Pulmonary artery endothelial cell (primary cell): ENCODE measurements around the gene TCF4. TPM values are rescaled to one million over a fixed set of nuclear protein-coding genes. Genes with fewer than 3 reads are reported as not detected.

Source experiments
- DNase-seq: peaks from one replicate; pipeline ENCODE4 v3.0.0-alpha.2; 2011; ENCODE audit warnings: low read depth, low spot score
- total RNA-seq: library from RNA; depleted of rRNA; stranded (reverse); fragments of >200 nt; gene quantifications from 2 replicates; pipeline ENCODE4 v1.2.3, GENCODE V29; 2014

The TCF4 gene
- total RNA-seq, 1 donor from 2014 or later = 339 TPM

- DNase-seq = no peak
These were observed 322.0 kb downstream of the TCF4 start for GRCh38 chr18:55265984-55266383.

DNA sequence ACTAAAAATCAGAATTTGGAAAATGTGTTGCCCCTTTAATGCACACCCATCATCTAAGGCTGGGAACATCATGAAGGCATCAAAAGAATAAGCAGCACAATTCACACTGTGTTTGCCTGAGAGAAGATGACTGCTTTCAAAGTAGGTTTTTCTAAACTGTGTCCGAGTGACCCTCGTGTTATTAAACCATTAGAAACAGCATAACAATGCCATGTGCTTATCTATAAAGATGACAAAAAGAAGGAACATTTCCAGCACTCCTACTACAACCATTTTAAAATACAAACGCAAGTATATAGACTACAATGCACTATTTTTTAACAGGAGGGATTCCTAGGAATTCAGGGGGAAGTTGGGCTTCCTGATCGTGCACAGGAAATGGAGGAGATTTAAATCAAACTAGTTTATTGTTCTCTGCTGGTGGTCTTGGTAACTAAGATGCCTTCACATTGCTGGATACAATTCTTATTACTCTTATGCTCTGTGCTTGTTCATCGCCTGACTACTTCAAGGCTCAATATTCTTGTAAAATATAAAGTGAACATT is 322.8 kb downstream of the TCF4 start:
- DNase-seq = peak; percentile 71

DNA sequence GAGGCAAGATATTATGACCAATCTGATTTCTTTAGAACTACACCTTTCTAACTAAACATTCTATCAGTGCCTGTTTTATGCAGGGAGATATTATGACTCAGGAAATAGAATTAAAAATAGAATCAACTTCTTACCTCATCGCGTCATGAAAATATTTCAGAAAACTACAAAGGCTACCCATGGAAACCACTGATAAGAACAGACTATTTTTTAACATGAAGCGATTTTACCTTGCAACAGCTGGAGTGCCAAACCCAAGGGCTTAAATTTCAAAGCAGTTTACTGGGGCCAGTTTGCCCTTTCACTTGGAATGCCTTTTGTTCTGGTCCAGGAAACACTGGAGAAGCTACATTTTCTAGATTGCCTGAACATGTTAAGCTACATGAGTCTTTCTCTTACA is 323.9 kb downstream of the TCF4 start:
- DNase-seq = no peak

DNA sequence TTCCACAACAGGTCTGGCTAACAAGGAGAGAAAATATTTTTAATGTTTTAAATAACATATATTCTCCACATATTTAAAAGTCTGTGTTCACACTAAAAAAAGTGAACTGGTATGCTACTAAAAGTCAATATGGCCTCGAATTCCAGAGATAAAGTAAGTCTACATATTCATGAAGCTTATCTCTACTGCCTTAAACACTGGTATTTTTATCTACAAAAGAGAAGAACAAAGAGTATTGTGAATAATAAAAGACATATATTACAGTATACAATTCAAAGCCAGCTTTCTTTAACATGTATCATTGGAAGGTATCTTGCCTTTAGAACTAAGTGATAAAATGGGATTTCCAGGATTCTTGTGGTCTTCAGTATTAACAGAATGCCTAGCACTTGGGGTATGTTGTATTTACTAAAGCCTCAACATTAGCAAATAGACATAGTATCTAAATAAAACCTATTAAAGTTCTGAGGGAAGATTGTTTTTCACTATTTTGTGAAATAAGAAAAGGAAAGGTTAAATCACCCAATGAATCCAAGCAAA is 325.9 kb downstream of the TCF4 start:
- no peak for DNase-seq

- no peak for DNase-seq
These were observed 326.7 kb downstream of the TCF4 start for GRCh38 chr18:55261253-55261652.

DNA sequence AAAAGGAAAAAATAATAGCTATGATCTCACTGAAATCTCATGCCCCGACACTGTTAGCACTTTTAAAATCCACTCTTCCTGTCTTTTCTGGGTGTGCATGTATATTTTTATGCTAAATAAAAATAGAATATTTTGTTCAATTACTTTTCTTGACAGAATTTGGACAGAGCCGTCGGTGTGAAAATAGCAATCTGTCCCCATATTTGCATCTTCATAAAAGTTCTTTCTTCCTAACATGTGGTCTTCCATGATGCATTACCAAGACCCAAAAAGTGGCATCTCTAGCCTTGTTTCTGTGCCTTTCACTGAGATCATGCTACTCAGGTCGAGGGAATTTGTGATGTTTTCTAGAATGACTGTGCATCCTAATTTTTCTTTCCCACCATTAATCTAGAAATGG is 329.9 kb downstream of the TCF4 start:
- DNase-seq = no peak

DNA sequence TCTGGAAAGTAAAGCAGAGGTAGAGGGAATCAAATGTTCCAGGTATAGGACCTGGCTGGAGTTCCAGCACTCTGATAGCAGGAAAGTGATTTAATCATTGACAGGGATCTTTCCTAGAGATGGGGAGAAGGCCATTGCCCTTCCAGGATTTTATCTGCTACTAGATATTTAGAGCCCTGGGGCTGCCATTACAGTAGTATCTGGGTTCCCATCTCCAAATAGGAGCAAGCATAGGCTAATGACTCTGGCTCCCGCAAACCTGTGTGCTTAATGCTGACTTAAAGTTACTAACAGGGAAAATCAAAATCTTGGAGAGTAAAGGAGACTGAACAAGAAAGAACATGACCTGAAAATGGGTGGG is 331.1 kb downstream of the TCF4 start:
- DNase-seq = no peak

DNA sequence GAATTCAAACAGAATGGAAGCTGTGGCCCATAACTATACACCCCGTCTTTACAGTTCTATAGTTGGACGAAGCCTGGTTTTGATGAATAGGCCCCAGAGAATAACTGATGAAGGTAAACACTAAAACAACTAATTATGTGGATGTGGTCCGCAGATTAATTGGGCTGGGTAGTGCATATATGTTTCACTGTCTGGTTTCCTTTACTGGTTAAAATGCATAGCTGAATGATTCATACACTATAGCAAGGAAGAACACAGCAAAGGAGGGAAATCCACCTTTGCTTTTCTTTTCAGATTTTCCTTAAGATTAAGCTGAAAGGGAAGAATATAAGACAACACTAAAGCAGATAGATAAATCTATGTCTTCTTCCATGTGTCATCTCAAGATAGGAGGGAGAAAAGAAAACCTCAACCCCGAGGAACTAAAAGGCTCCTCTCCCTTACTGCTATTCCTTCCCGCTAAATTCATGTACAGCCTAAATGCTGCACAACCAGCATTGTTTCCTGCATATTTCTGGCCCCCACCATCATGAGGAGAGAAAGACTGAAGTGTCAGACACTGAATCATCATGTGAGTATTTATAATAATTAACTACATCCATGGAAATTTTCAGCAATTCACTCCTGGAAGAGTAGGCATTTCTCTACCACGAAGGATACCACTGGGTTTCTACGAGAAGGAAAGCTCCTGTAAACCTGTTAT is 331.6 kb downstream of the TCF4 start:
- DNase-seq = no peak

- DNase-seq = no peak
These were observed 334.2 kb downstream of the TCF4 start for GRCh38 chr18:55253814-55254213.

DNA sequence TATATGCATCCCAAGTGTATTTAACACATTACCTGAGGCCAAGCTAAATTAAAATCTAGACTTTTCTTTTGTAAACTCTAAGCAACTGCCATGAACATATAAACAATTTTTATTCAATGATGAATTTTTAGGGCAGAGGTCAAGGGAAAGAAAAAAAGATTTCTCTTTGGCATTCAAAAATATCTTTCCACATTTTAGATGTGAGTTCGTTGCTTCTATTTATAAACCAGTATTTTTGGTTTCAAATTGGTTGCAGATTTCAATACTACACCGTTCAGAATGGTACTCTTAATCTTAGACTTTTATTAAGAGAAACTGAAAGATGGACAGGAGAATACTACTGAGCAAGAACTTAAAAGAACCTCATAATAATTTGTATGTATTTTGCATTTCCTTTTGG is 335.1 kb downstream of the TCF4 start:
- DNase-seq = no peak

GRCh38 chr18:55252053-55252675 is 335.8 kb downstream of the TCF4 start:
- DNase-seq = peak; percentile 50

- DNase-seq = no peak
These were observed 336.6 kb downstream of the TCF4 start for GRCh38 chr18:55251254-55251971.

- DNase-seq = no peak
These were observed 337.2 kb downstream of the TCF4 start for GRCh38 chr18:55250768-55251173.

- no peak for DNase-seq
These were observed 338.4 kb downstream of the TCF4 start for GRCh38 chr18:55249550-55249949.

- DNase-seq = no peak
These were observed 339.5 kb downstream of the TCF4 start for GRCh38 chr18:55248495-55248894.

DNA sequence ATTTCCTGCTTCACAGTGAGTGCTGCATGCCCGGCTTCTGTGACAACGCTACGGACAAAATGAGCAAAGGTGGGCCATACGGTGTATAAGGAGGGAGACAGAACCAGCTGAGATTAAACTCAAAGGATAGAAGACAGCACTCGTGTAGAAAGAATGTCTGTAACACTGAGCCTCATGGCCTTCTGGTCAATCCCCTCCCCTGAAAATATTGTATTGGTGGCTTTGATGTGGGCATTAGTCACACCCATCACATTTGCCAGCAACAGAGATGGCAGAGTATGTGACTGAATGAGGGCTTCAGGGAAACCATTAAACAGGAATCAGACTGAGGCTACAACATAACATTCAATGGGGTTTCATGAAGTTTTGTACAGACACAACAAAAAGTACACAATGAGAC is 341.0 kb downstream of the TCF4 start:
- no peak for DNase-seq

DNA sequence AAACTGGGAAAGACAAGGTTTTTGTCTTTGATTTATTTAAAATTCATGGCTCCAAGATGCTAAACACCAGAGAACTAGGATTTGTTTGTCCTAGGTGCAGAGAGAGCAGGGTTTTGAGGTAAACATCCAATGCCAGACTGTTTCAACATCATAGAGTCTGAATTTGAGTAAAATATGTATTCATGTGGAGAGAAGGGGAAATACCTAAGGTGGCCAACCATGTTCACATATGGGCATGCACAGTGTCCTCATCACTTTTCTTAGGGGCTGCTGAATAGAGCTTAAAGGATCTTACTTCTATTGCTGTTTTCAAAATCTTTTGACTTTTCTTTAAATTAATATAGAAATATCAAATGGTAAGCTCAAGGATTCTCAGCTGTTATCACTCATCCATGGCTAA is 341.7 kb downstream of the TCF4 start:
- DNase-seq = no peak

DNA sequence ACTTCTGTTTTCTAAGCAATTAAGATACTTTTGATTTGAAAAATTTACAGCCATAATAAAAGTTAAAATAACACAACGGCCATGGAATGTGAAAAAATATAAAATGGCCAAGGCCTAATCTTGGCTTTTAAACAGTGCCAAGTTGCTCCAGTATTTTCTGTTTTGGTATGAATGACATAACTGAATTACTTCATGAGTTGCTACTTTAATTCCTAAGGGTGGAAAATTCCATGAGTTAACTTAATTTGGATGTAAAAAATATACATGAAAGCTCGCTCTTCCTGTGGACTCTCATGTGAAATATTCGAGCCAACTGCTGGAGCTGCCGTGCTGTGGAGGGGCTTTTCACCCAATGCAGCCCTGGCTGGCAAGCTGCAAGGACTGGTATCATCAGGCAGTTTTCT is 342.8 kb downstream of the TCF4 start:
- DNase-seq = no peak

GRCh38 chr18:55244546-55244945 is 343.4 kb downstream of the TCF4 start:
- DNase-seq = no peak

DNA sequence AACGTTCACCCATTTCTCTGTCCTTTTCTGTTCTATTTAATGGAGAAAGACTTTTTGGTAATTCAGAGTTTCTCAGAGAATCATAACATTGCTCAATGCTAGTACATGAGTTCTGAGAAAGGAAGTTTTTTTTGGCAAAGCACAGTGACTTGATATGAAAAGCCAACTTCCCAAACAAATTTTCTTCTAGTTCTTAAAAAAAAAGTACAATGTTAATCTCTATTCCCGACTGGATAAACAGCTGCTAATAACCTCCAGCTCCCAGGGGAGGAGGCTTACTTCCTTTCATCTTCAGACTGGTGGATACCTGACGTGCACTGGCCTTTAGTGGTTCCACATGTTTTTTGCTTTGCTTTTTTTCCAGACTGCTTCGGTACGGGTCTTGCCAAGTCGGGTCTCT is 344.1 kb downstream of the TCF4 start:
- DNase-seq = peak; percentile 44

DNA sequence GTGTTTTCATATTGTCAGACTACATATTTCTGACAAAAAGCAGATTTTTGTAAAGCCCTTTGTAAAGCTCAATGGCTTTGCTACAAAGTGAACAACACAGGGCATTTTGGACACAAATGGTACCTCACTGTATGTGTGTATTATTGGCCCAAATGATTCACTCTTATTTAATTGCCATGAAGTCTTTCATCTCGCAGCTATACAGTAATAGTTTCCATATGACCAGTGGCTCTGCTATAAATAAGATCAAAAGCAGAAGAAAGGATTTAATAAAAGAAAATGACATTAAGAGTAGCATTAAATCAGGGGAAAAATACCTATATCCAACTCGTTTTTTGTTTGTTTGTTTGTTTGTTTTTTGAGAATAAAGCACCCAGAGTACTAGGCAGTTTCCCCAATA is 344.7 kb downstream of the TCF4 start:
- DNase-seq = no peak

- no peak for DNase-seq
These were observed 347.0 kb downstream of the TCF4 start for GRCh38 chr18:55240978-55241377.
